Hematopoietic multipotent progenitor cell treated with erythropoietin and hydrocortisone succinate and interleukin-3 and kit ligand, for 6 days (in vitro differentiated cells): Measurements from ENCODE around the gene NUCKS1.

Source experiments
- DNase-seq: peaks from one replicate; pipeline ENCODE4 v3.0.0-alpha.2; 2015

Gene NUCKS1

GRCh38 chr1:205769641-205770365 lies 19.8 kb upstream of the NUCKS1 start:
- DNase-seq, result no peak

- no peak for DNase-seq
These were observed 17.3 kb upstream of the NUCKS1 start for GRCh38 chr1:205767248-205767647.

GRCh38 chr1:205766570-205766969 lies 16.6 kb upstream of the NUCKS1 start:
- DNase-seq, result no peak

- DNase-seq, result no peak
These were observed 16.1 kb upstream of the NUCKS1 start for GRCh38 chr1:205766038-205766437.

- DNase-seq, result no peak
These were observed 14.6 kb upstream of the NUCKS1 start for GRCh38 chr1:205764578-205764977.

- DNase-seq, result no peak
These were observed 14.0 kb upstream of the NUCKS1 start for GRCh38 chr1:205763980-205764379.

- DNase-seq, result no peak
These were observed 10.6 kb upstream of the NUCKS1 start for GRCh38 chr1:205760606-205761005.

- DNase-seq, result no peak
These were observed 6.6 kb upstream of the NUCKS1 start for GRCh38 chr1:205756552-205756951.

GRCh38 chr1:205754857-205755256 lies 4.9 kb upstream of the NUCKS1 start:
- DNase-seq, result no peak

- peak; percentile 69 for DNase-seq
These were observed 1.2 kb upstream of the NUCKS1 start for GRCh38 chr1:205751036-205751651.

- peak; percentile 97 for DNase-seq
These were observed 496 bp downstream of the NUCKS1 start for GRCh38 chr1:205749234-205750137.

- peak; percentile 67 for DNase-seq
These were observed 1.4 kb downstream of the NUCKS1 start for GRCh38 chr1:205748403-205749233.

- DNase-seq, result no peak
These were observed 3.1 kb downstream of the NUCKS1 start for GRCh38 chr1:205746757-205747412.

- no peak for DNase-seq
These were observed 5.6 kb downstream of the NUCKS1 start for GRCh38 chr1:205744403-205744802.

- no peak for DNase-seq
These were observed 6.0 kb downstream of the NUCKS1 start for GRCh38 chr1:205743977-205744376.

- DNase-seq, result no peak
These were observed 8.3 kb downstream of the NUCKS1 start for GRCh38 chr1:205741681-205742080.

GRCh38 chr1:205739348-205740160 lies 10.4 kb downstream of the NUCKS1 start:
- DNase-seq, result no peak

- DNase-seq, result no peak
These were observed 14.8 kb downstream of the NUCKS1 start for GRCh38 chr1:205735218-205735617.

GRCh38 chr1:205733438-205734175 lies 16.4 kb downstream of the NUCKS1 start:
- DNase-seq, result no peak

GRCh38 chr1:205729945-205730610 lies 19.9 kb downstream of the NUCKS1 start:
- DNase-seq, result no peak
